PFSK-1 (cell line): Measurements from ENCODE around the gene DRAXIN.

Experiments used
- POLR2AphosphoS5 ChIP-seq: IDR thresholded peaks from 2 replicates; pipeline ENCODE4 v1.6.1; 2012; ENCODE audit warnings: low read depth, mild to moderate bottlenecking, control low read depth, low read length, moderate library complexity
- SIN3A ChIP-seq: IDR thresholded peaks from 2 replicates; pipeline ENCODE4 v1.6.1; 2012; ENCODE audit warnings: mild to moderate bottlenecking, low read length, moderate library complexity, borderline replicate concordance; ENCODE audit not compliant: insufficient read depth
- TAF1 ChIP-seq: IDR thresholded peaks from 2 replicates; pipeline ENCODE4 v1.6.1; 2012; ENCODE audit warnings: low read length, control low read depth, borderline replicate concordance; ENCODE audit not compliant: insufficient read depth
- TF ChIP-seq, protein P1 (sequence below), 2 experiments: IDR thresholded peaks; 2 replicates each; pipeline versions ENCODE4 v1.6.1 to v1.8.0; 2011 to 2012; ENCODE audit warnings: low read depth in 2 of 2, low read length in 2 of 2, control low read depth in 1 of 2, inconsistent platforms in 1 of 2, mild to moderate bottlenecking in 1 of 2, moderate library complexity in 1 of 2; ENCODE audit not compliant: insufficient read depth in 1 of 2

DNA sequence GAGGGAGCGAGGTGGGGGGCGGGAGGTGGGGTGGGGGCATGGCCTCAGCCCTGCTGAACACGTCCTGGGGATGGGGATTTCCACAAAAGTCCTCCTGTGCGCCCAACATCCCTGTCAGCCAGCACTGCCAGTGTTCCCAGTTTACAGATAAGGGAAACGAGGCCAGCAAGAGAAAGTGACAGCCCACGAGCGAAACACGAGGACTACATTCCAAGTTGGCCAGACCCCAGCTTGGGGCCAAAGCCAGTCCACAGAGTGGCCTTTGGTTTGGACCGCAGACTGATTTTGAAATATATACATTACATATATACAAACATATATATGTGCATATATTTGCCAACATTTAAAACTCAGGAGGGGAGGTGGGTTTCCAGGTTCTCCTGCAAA is 42.3 kb upstream of the DRAXIN start:
- no peak for TF ChIP-seq SIN3A
- TF ChIP-seq TAF1 = no peak
- TF ChIP-seq, protein P1, sequence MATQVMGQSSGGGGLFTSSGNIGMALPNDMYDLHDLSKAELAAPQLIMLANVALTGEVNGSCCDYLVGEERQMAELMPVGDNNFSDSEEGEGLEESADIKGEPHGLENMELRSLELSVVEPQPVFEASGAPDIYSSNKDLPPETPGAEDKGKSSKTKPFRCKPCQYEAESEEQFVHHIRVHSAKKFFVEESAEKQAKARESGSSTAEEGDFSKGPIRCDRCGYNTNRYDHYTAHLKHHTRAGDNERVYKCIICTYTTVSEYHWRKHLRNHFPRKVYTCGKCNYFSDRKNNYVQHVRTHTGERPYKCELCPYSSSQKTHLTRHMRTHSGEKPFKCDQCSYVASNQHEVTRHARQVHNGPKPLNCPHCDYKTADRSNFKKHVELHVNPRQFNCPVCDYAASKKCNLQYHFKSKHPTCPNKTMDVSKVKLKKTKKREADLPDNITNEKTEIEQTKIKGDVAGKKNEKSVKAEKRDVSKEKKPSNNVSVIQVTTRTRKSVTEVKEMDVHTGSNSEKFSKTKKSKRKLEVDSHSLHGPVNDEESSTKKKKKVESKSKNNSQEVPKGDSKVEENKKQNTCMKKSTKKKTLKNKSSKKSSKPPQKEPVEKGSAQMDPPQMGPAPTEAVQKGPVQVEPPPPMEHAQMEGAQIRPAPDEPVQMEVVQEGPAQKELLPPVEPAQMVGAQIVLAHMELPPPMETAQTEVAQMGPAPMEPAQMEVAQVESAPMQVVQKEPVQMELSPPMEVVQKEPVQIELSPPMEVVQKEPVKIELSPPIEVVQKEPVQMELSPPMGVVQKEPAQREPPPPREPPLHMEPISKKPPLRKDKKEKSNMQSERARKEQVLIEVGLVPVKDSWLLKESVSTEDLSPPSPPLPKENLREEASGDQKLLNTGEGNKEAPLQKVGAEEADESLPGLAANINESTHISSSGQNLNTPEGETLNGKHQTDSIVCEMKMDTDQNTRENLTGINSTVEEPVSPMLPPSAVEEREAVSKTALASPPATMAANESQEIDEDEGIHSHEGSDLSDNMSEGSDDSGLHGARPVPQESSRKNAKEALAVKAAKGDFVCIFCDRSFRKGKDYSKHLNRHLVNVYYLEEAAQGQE (IDR thresholded peaks at IDR 0.05; ENCODE audit: insufficient read depth in 1 of 2, low read depth in 2 of 2, low read length in 2 of 2) = no peak
- no peak for TF ChIP-seq POLR2AphosphoS5
